WTC11 (cell line): ENCODE results near the gene PRPSAP1. TPM values are rescaled to one million over a fixed set of nuclear protein-coding genes. Genes with fewer than 3 reads are reported as not detected.

Source experiments
- ATAC-seq: fragments of 200-7000 bp; cut with Tn5 transposase; 2 replicates; pipeline ENCODE4 v1.10.0; 2021; ENCODE audit warnings: mild to moderate bottlenecking, moderate library complexity
- CTCF ChIA-PET: fragments of 300-600 bp; sonication (Branson Sonifier 250); formaldehyde crosslinking; loops from one replicate; lab custom pipeline; 2021; ENCODE audit warnings: antibody characterized with exemption; lab: Charles Lee
- POLR2A ChIA-PET: fragments of 350-600 bp; sonication (Branson Sonifier 250); formaldehyde crosslinking; loops from one replicate; lab custom pipeline; 2021; ENCODE audit warnings: antibody characterized with exemption; lab: Charles Lee
- DNase-seq: peaks from one replicate; pipeline ENCODE4 v3.0.0; 2021; ENCODE audit warnings: low spot score
- H3K27ac Mint-ChIP-seq: 2 replicates; pipeline ENCODE4 v1.8.0; 2021; ENCODE audit warnings: mixed read lengths
- H3K27me3 Mint-ChIP-seq: 2 replicates; pipeline ENCODE4 v1.8.0; 2021; ENCODE audit warnings: low read depth, mild to moderate bottlenecking, moderate library complexity, mixed read lengths
- H3K36me3 Mint-ChIP-seq: 2 replicates; pipeline ENCODE4 v1.8.0; 2021; ENCODE audit warnings: mixed read lengths
- H3K4me1 Mint-ChIP-seq: 2 replicates; pipeline ENCODE4 v1.8.0; 2022; ENCODE audit warnings: mixed read lengths
- H3K4me3 Mint-ChIP-seq: 2 replicates; pipeline ENCODE4 v1.8.0; 2021; ENCODE audit warnings: mild to moderate bottlenecking, moderate library complexity, mixed read lengths
- H3K9me3 Mint-ChIP-seq: 2 replicates; pipeline ENCODE4 v1.8.0; 2021; ENCODE audit warnings: mixed read lengths
- ATF2 ChIP-seq: sonication (generic); formaldehyde crosslinking; IDR thresholded peaks from 2 replicates; pipeline ENCODE4 v1.8.1; 2022; ENCODE audit warnings: low read depth, missing genetic modification reagents, borderline replicate concordance
- FOXK1 ChIP-seq: sonication (generic); formaldehyde crosslinking; IDR thresholded peaks from 2 replicates; pipeline ENCODE4 v1.8.0; 2022; ENCODE audit warnings: mild to moderate bottlenecking, moderate library complexity, missing genetic modification reagents
- HMGA2 ChIP-seq: fragments of 250-450 bp; sonication (Bioruptor Pico); IDR thresholded peaks from 2 replicates; pipeline ENCODE4 v1.4.0; 2021; ENCODE audit warnings: mild to moderate bottlenecking, moderate library complexity
- JAZF1 ChIP-seq: fragments of 250-450 bp; sonication (Bioruptor Pico); IDR thresholded peaks from 2 replicates; pipeline ENCODE4 v1.9.0; 2021; ENCODE audit warnings: moderate library complexity, mild to moderate bottlenecking, inconsistent platforms
- KAT7 ChIP-seq: sonication (generic); formaldehyde crosslinking; IDR thresholded peaks from 2 replicates; pipeline ENCODE4 v1.8.1; 2023; ENCODE audit warnings: missing genetic modification reagents, mild to moderate bottlenecking, borderline replicate concordance
- NFE2L1 ChIP-seq: sonication (generic); formaldehyde crosslinking; IDR thresholded peaks from 2 replicates; pipeline ENCODE4 v1.8.1; 2023; ENCODE audit warnings: missing genetic modification reagents
- NR3C1 ChIP-seq: sonication (generic); formaldehyde crosslinking; conservative IDR thresholded peaks from 2 replicates; pipeline ENCODE4 v1.8.1; 2023; ENCODE audit warnings: low read depth, mild to moderate bottlenecking, missing genetic modification reagents
- PREB ChIP-seq: sonication (generic); formaldehyde crosslinking; IDR thresholded peaks from 2 replicates; pipeline ENCODE4 v1.8.1; 2022; ENCODE audit warnings: mild to moderate bottlenecking, missing genetic modification reagents, moderate library complexity, borderline replicate concordance
- RORB ChIP-seq: fragments of 250-450 bp; sonication (Bioruptor Pico); IDR thresholded peaks from 2 replicates; pipeline ENCODE4 v1.9.0; 2021; ENCODE audit warnings: mild to moderate bottlenecking
- SMAD3 ChIP-seq: sonication (generic); formaldehyde crosslinking; IDR thresholded peaks from 2 replicates; pipeline ENCODE4 v1.8.0; 2022; ENCODE audit warnings: missing genetic modification reagents, mild to moderate bottlenecking, borderline replicate concordance
- SMAD4 ChIP-seq: sonication (generic); formaldehyde crosslinking; IDR thresholded peaks from 2 replicates; pipeline ENCODE4 v1.8.0; 2022; ENCODE audit warnings: mild to moderate bottlenecking, missing genetic modification reagents
- ZNF232 ChIP-seq: sonication (generic); formaldehyde crosslinking; IDR thresholded peaks from 2 replicates; pipeline ENCODE4 v1.8.0; 2022; ENCODE audit warnings: mild to moderate bottlenecking, missing genetic modification reagents
- total RNA-seq: library from RNA; stranded (reverse); gene quantifications from 3 replicates; pipeline ENCODE4 v1.2.3, GENCODE V29; 2021
- TF ChIP-seq, protein P1 (sequence below): fragments of 250-450 bp; sonication (Bioruptor Pico); IDR thresholded peaks from 2 replicates; pipeline ENCODE4 v1.9.0; 2021; ENCODE audit warnings: mild to moderate bottlenecking, borderline replicate concordance
- TF ChIP-seq, protein P2 (sequence below): sonication (generic); formaldehyde crosslinking; IDR thresholded peaks from 2 replicates; pipeline ENCODE4 v1.8.1; 2023; ENCODE audit warnings: mild to moderate bottlenecking, moderate library complexity, missing genetic modification reagents
- TF ChIP-seq, protein P3 (sequence below): sonication (generic); formaldehyde crosslinking; IDR thresholded peaks from 2 replicates; pipeline ENCODE4 v1.8.0; 2022; ENCODE audit warnings: mild to moderate bottlenecking, missing genetic modification reagents

PRPSAP1 gene
- total RNA-seq, 1 experiment from 2014 or later, result 56.5 TPM

DNA sequence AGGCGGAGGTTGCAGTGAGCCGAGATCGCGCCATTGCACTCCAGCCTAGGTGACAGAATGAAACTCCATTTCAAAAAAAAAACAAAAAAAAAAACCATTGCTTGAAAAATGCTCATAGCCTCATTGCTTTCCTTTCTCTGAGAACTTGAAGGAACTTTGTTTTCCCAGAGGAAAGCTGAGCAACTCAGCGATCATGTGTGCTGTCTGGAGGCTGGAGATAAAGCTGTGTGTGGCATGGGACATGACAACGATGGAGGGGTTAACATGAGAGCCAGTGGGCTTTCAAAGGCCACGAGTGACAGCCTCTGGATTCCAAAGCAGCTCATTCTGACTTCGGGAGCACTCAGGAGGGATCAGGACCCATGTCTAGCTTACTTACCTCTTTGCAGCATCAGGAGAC is 24.1 kb downstream of the PRPSAP1 start (continued):
- TF ChIP-seq, protein P1, sequence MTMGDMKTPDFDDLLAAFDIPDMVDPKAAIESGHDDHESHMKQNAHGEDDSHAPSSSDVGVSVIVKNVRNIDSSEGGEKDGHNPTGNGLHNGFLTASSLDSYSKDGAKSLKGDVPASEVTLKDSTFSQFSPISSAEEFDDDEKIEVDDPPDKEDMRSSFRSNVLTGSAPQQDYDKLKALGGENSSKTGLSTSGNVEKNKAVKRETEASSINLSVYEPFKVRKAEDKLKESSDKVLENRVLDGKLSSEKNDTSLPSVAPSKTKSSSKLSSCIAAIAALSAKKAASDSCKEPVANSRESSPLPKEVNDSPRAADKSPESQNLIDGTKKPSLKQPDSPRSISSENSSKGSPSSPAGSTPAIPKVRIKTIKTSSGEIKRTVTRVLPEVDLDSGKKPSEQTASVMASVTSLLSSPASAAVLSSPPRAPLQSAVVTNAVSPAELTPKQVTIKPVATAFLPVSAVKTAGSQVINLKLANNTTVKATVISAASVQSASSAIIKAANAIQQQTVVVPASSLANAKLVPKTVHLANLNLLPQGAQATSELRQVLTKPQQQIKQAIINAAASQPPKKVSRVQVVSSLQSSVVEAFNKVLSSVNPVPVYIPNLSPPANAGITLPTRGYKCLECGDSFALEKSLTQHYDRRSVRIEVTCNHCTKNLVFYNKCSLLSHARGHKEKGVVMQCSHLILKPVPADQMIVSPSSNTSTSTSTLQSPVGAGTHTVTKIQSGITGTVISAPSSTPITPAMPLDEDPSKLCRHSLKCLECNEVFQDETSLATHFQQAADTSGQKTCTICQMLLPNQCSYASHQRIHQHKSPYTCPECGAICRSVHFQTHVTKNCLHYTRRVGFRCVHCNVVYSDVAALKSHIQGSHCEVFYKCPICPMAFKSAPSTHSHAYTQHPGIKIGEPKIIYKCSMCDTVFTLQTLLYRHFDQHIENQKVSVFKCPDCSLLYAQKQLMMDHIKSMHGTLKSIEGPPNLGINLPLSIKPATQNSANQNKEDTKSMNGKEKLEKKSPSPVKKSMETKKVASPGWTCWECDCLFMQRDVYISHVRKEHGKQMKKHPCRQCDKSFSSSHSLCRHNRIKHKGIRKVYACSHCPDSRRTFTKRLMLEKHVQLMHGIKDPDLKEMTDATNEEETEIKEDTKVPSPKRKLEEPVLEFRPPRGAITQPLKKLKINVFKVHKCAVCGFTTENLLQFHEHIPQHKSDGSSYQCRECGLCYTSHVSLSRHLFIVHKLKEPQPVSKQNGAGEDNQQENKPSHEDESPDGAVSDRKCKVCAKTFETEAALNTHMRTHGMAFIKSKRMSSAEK (CRISPR knock-in tag), result no peak
- TF ChIP-seq, protein P2, sequence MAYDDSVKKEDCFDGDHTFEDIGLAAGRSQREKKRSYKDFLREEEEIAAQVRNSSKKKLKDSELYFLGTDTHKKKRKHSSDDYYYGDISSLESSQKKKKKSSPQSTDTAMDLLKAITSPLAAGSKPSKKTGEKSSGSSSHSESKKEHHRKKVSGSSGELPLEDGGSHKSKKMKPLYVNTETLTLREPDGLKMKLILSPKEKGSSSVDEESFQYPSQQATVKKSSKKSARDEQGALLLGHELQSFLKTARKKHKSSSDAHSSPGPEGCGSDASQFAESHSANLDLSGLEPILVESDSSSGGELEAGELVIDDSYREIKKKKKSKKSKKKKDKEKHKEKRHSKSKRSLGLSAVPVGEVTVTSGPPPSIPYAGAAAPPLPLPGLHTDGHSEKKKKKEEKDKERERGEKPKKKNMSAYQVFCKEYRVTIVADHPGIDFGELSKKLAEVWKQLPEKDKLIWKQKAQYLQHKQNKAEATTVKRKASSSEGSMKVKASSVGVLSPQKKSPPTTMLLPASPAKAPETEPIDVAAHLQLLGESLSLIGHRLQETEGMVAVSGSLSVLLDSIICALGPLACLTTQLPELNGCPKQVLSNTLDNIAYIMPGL (CRISPR knock-in tag), result no peak
- TF ChIP-seq SMAD4, result no peak
- no peak for TF ChIP-seq NFE2L1 (CRISPR knock-in tag)
- TF ChIP-seq PREB (CRISPR knock-in tag), result no peak
- no peak for TF ChIP-seq ATF2

DNA sequence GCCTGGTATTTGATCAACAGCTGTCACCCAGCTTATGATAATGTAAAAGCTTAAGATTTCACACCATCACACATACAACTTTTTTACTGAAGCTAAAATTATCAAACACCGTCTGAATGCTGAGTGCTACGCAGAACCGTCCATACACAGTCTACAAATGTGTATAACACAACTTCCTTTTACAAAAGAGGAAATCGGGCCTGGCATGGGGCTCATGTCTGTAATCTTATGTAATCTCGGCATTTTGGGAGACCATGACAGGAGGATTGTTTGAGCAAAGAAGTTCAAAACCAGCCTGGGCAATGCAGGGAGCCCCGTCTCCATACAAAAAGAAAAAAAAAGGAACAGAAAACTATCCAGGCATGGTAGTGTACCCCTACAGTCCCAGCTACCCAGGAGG is 26.0 kb downstream of the PRPSAP1 start:
- H3K4me3 Mint-ChIP-seq, result no peak overlapping the region
- no peaks in the 10 kb centered on the region for H3K27me3 Mint-ChIP-seq
- no peaks in the 10 kb centered on the region for H3K4me1 Mint-ChIP-seq
- peaks cover 45% of the 10 kb centered on the region for H3K36me3 Mint-ChIP-seq
- ATAC-seq, result no peak
- no peak for DNase-seq
- H3K27ac Mint-ChIP-seq, result no peak overlapping the region
- ChIA-PET POLR2A (no interaction called here), CTCF (interaction anchor here (1.4 to 1.6 kb wide), 2 partner anchors 10 to 70 kb away, joined by 3 read pairs; no protein-coding TSS in a partner anchor)
- H3K9me3 Mint-ChIP-seq, result no peaks in the 10 kb centered on the region
- TF ChIP-seq FOXK1 (no peak), JAZF1 (CRISPR knock-in tag) (no peak), PREB (CRISPR knock-in tag) (no peak)

GRCh38 chr17:76326306-76326705 is 27.4 kb downstream of the PRPSAP1 start:
- H3K27me3 Mint-ChIP-seq, result no peaks in the 10 kb centered on the region
- DNase-seq, result no peak
- H3K4me3 Mint-ChIP-seq, result no peak overlapping the region
- H3K36me3 Mint-ChIP-seq, result peaks cover 50% of the 10 kb centered on the region
- H3K4me1 Mint-ChIP-seq, result no peaks in the 10 kb centered on the region
- peak overlapping the region; percentile 28; the same call in 1 of the 2 replicates for H3K27ac Mint-ChIP-seq
- no peak for ATAC-seq
- no peaks in the 10 kb centered on the region for H3K9me3 Mint-ChIP-seq
- ChIA-PET CTCF (interaction anchor here (1.4 kb wide), 1 partner anchor 72 kb away, joined by 3 read pairs; no protein-coding TSS in a partner anchor), POLR2A (no interaction called here)
- TF ChIP-seq HMGA2 (CRISPR knock-in tag) (no peak), KAT7 (no peak), SMAD3 (CRISPR knock-in tag) (no peak), ZNF232 (CRISPR knock-in tag) (no peak), NR3C1 (no peak), RORB (CRISPR knock-in tag) (no peak)
- TF ChIP-seq, protein P3, sequence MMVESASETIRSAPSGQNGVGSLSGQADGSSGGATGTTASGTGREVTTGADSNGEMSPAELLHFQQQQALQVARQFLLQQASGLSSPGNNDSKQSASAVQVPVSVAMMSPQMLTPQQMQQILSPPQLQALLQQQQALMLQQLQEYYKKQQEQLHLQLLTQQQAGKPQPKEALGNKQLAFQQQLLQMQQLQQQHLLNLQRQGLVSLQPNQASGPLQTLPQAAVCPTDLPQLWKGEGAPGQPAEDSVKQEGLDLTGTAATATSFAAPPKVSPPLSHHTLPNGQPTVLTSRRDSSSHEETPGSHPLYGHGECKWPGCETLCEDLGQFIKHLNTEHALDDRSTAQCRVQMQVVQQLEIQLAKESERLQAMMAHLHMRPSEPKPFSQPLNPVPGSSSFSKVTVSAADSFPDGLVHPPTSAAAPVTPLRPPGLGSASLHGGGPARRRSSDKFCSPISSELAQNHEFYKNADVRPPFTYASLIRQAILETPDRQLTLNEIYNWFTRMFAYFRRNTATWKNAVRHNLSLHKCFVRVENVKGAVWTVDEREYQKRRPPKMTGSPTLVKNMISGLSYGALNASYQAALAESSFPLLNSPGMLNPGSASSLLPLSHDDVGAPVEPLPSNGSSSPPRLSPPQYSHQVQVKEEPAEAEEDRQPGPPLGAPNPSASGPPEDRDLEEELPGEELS, result no peak
- TF ChIP-seq, protein P1 (CRISPR knock-in tag), result no peak
